ENCODE results near the gene CARD19.

The CARD19 gene

DNA sequence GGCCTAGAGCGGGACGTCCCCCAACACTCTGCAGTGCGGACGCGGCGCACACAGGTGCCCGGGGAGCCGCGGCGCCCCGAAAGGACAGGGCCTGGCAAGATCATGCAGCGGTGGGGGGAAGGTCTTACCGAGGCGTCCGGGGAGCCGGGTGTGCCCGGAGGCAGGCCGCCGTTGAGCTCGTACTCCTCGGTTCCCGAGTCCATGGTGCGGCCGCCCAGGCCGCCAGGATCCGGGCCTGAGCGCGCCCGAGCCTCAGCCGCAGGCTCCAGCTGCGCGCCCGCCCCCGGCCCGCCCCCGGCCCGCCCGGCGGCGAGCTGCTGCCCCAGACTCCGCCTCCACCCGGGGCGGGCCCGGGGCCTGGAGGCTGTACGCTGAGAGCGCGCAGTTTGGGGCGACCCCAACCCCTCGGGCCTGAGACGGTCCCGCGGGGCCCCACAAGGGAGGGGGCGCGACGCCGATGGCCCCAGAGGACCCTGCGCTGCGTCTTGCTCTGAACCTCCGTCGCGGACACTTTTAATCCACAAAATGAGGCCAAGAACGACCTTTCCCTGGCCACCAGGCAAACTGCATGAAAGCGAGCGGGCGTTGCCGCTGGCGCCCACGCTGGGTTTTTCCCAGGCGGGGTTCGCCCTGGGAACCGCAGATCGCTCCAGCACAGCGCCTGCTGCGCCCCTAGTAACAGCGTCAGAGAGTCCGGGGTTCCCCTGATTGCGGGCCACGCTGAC is 38.2 kb downstream of the CARD19 start, which contains the start of gene NINJ1 (continued):
- TF ChIP-seq, protein P1, sequence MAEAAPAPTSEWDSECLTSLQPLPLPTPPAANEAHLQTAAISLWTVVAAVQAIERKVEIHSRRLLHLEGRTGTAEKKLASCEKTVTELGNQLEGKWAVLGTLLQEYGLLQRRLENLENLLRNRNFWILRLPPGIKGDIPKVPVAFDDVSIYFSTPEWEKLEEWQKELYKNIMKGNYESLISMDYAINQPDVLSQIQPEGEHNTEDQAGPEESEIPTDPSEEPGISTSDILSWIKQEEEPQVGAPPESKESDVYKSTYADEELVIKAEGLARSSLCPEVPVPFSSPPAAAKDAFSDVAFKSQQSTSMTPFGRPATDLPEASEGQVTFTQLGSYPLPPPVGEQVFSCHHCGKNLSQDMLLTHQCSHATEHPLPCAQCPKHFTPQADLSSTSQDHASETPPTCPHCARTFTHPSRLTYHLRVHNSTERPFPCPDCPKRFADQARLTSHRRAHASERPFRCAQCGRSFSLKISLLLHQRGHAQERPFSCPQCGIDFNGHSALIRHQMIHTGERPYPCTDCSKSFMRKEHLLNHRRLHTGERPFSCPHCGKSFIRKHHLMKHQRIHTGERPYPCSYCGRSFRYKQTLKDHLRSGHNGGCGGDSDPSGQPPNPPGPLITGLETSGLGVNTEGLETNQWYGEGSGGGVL (tag by site-specific recombination; IDR thresholded peaks at IDR 0.05), result no peak
- TF ChIP-seq ZIC2 (tag by site-specific recombination; IDR thresholded peaks at IDR 0.05) (peak; percentile 72), SCRT1 (tag by site-specific recombination; IDR thresholded peaks at IDR 0.05; ENCODE audit: borderline replicate concordance) (no peak), ZNF777 (tag by site-specific recombination; IDR thresholded peaks at IDR 0.05; ENCODE audit: borderline replicate concordance) (peak; percentile 62; the same call in 1 of the 2 replicates), ZBTB8A (tag by site-specific recombination; IDR thresholded peaks at IDR 0.05) (peak; percentile 10), ZNF768 (tag by site-specific recombination; IDR thresholded peaks at IDR 0.05) (no peak), ZFP41 (tag by site-specific recombination; IDR thresholded peaks at IDR 0.05; ENCODE audit: borderline replicate concordance) (no peak), SP2 (tag by site-specific recombination; IDR thresholded peaks at IDR 0.05) (peak; percentile 27; the same call in 1 of the 2 replicates), ZNF544 (tag by site-specific recombination; IDR thresholded peaks at IDR 0.05) (no peak), ZBTB48 (tag by site-specific recombination; IDR thresholded peaks at IDR 0.05) (no peak; the same call in 1 of the 2 replicates), ZNF184 (tag by site-specific recombination; IDR thresholded peaks at IDR 0.05) (no peak), ZNF423 (tag by site-specific recombination; IDR thresholded peaks at IDR 0.05) (no peak), KLF9 (tag by site-specific recombination; IDR thresholded peaks at IDR 0.05; ENCODE audit: low read depth) (0 out of 2 replicates have a peak, but pooled peaks have one; percentile 9), ZNF114 (tag by site-specific recombination; IDR thresholded peaks at IDR 0.05) (no peak), ZNF510 (tag by site-specific recombination; IDR thresholded peaks at IDR 0.05; ENCODE audit: insufficient replicate concordance) (no peak), EGR2 (tag by site-specific recombination; IDR thresholded peaks at IDR 0.05; ENCODE audit: low read depth) (peak; percentile 37), ZNF501 (tag by site-specific recombination; IDR thresholded peaks at IDR 0.05) (no peak), KLF16 (tag by site-specific recombination; IDR thresholded peaks at IDR 0.05) (no peak), ZNF350 (tag by site-specific recombination; IDR thresholded peaks at IDR 0.05) (no peak), WT1 (tag by site-specific recombination; IDR thresholded peaks at IDR 0.05) (no peak), ZNF155 (tag by site-specific recombination; IDR thresholded peaks at IDR 0.05) (no peak), ZNF2 (tag by site-specific recombination; IDR thresholded peaks at IDR 0.05) (no peak), ZNF473 (tag by site-specific recombination; IDR thresholded peaks at IDR 0.05) (no peak), ZNF37A (tag by site-specific recombination; IDR thresholded peaks at IDR 0.05) (no peak), ZNF521 (tag by site-specific recombination; IDR thresholded peaks at IDR 0.05) (no peak), TRIM28 (IDR thresholded peaks at IDR 0.05; ENCODE audit: borderline replicate concordance, low read length) (no peak), BCL11A (tag by site-specific recombination; IDR thresholded peaks at IDR 0.05; ENCODE audit: low read depth) (0 out of 2 replicates have a peak, but pooled peaks have one; percentile 22)
- TF ChIP-seq, protein P2, sequence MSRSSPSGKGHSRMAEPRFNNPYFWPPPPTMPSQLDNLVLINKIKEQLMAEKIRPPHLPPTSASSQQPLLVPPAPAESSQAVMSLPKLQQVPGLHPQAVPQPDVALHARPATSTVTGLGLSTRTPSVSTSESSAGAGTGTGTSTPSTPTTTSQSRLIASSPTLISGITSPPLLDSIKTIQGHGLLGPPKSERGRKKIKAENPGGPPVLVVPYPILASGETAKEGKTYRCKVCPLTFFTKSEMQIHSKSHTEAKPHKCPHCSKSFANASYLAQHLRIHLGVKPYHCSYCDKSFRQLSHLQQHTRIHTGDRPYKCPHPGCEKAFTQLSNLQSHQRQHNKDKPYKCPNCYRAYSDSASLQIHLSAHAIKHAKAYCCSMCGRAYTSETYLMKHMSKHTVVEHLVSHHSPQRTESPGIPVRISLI (tag by site-specific recombination; IDR thresholded peaks at IDR 0.05), result no peak
- TF ChIP-seq, protein P3, sequence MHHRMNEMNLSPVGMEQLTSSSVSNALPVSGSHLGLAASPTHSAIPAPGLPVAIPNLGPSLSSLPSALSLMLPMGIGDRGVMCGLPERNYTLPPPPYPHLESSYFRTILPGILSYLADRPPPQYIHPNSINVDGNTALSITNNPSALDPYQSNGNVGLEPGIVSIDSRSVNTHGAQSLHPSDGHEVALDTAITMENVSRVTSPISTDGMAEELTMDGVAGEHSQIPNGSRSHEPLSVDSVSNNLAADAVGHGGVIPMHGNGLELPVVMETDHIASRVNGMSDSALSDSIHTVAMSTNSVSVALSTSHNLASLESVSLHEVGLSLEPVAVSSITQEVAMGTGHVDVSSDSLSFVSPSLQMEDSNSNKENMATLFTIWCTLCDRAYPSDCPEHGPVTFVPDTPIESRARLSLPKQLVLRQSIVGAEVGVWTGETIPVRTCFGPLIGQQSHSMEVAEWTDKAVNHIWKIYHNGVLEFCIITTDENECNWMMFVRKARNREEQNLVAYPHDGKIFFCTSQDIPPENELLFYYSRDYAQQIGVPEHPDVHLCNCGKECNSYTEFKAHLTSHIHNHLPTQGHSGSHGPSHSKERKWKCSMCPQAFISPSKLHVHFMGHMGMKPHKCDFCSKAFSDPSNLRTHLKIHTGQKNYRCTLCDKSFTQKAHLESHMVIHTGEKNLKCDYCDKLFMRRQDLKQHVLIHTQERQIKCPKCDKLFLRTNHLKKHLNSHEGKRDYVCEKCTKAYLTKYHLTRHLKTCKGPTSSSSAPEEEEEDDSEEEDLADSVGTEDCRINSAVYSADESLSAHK (tag by site-specific recombination; IDR thresholded peaks at IDR 0.05), result no peak
- TF ChIP-seq, protein P4, sequence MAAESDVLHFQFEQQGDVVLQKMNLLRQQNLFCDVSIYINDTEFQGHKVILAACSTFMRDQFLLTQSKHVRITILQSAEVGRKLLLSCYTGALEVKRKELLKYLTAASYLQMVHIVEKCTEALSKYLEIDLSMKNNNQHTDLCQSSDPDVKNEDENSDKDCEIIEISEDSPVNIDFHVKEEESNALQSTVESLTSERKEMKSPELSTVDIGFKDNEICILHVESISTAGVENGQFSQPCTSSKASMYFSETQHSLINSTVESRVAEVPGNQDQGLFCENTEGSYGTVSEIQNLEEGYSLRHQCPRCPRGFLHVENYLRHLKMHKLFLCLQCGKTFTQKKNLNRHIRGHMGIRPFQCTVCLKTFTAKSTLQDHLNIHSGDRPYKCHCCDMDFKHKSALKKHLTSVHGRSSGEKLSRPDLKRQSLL (tag by site-specific recombination; IDR thresholded peaks at IDR 0.05), result no peak
- TF ChIP-seq, protein P5, sequence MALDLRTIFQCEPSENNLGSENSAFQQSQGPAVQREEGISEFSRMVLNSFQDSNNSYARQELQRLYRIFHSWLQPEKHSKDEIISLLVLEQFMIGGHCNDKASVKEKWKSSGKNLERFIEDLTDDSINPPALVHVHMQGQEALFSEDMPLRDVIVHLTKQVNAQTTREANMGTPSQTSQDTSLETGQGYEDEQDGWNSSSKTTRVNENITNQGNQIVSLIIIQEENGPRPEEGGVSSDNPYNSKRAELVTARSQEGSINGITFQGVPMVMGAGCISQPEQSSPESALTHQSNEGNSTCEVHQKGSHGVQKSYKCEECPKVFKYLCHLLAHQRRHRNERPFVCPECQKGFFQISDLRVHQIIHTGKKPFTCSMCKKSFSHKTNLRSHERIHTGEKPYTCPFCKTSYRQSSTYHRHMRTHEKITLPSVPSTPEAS (tag by site-specific recombination; IDR thresholded peaks at IDR 0.05), result no peak
- TF ChIP-seq, protein P6, sequence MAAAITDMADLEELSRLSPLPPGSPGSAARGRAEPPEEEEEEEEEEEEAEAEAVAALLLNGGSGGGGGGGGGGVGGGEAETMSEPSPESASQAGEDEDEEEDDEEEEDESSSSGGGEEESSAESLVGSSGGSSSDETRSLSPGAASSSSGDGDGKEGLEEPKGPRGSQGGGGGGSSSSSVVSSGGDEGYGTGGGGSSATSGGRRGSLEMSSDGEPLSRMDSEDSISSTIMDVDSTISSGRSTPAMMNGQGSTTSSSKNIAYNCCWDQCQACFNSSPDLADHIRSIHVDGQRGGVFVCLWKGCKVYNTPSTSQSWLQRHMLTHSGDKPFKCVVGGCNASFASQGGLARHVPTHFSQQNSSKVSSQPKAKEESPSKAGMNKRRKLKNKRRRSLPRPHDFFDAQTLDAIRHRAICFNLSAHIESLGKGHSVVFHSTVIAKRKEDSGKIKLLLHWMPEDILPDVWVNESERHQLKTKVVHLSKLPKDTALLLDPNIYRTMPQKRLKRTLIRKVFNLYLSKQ (tag by site-specific recombination; IDR thresholded peaks at IDR 0.05; ENCODE audit: borderline replicate concordance), result no peak

Measured in HEK293 (cell line).